A549 (cell line): Measurements from ENCODE around the gene RSRC2. TPM values are rescaled to one million over a fixed set of nuclear protein-coding genes. Genes with fewer than 3 reads are reported as not detected.

Experiments
- ATAC-seq, 2 experiments: fragments of 200-7000 bp in 1 of 2; fragments of >200 bp in 1 of 2; cut with Nextera tagmentation in 1 of 2; cut with Tn5 transposase in 1 of 2; 3 replicates each; pipeline versions ENCODE4 v1.8.0 to v1.9.1; 2018 to 2020; ENCODE audit warnings: mild to moderate bottlenecking in 1 of 2, moderate library complexity in 1 of 2
- CTCF ChIA-PET: fragments of 300-600 bp; sonication (Branson Sonifier 250); formaldehyde crosslinking; extraction: SDS; loops from one replicate; lab custom pipeline; 2021; ENCODE audit warnings: antibody characterized with exemption, inconsistent platforms; lab: Yijun Ruan, JAX
- POLR2A ChIA-PET: fragments of 350-600 bp; formaldehyde crosslinking; extraction: SDS; loops from one replicate; lab custom pipeline; 2021; ENCODE audit warnings: antibody characterized with exemption, inconsistent platforms; lab: Yijun Ruan, JAX
- DNase-seq, 2 experiments: peaks; one replicate each; pipeline versions ENCODE4 v3.0.0 to v3.0.0-alpha.2; 2011 to 2016; ENCODE audit warnings: low read depth in 1 of 2, low spot score in 1 of 2
- FAIRE-seq: peaks from 2 replicates; lab custom pipeline; 2011; peaks lifted over from hg19 to GRCh38; lab: Jason Lieb, UNC
- H3K27ac ChIP-seq, 2 experiments: fragments of >200 bp; sonication (Bioruptor Twin); formaldehyde crosslinking; 3 replicates each; pipeline ENCODE4 v1.5.1; 2016 to 2017
- H3K4me1 ChIP-seq: fragments of >200 bp; sonication (Bioruptor Twin); formaldehyde crosslinking; 3 replicates; pipeline ENCODE4 v1.6.1; 2016
- H3K4me2 ChIP-seq: fragments of >200 bp; sonication (Bioruptor Twin); formaldehyde crosslinking; 3 replicates; pipeline ENCODE4 v1.6.1; 2016
- H3K4me3 ChIP-seq: fragments of >200 bp; sonication (Bioruptor Twin); formaldehyde crosslinking; 3 replicates; pipeline ENCODE4 v1.5.1; 2016
- H3K9me3 ChIP-seq: fragments of >200 bp; sonication (Bioruptor Twin); formaldehyde crosslinking; 3 replicates; pipeline ENCODE4 v1.6.1; 2016
- BHLHE40 ChIP-seq: IDR thresholded peaks from 2 replicates; pipeline ENCODE4 v1.6.1; 2012; ENCODE audit warnings: low read depth, low read length, inconsistent platforms
- CBX2 ChIP-seq: fragments of 200-600 bp; sonication (generic); IDR thresholded peaks from 2 replicates; pipeline ENCODE4 v1.6.1; 2016; ENCODE audit warnings: low read depth, mild to moderate bottlenecking, borderline replicate concordance
- ESRRA ChIP-seq: fragments of 150-350 bp; IDR thresholded peaks from 2 replicates; pipeline ENCODE4 v1.6.1; 2014; ENCODE audit warnings: mild to moderate bottlenecking, low read length, borderline replicate concordance
- FOXS1 ChIP-seq: fragments of 250-450 bp; sonication (Bioruptor Pico); IDR thresholded peaks from 2 replicates; pipeline ENCODE4 v1.5.0; 2020; ENCODE audit warnings: mild to moderate bottlenecking, moderate library complexity
- HDAC2 ChIP-seq: fragments of 200-600 bp; sonication (generic); IDR thresholded peaks from 2 replicates; pipeline ENCODE4 v1.6.1; 2016
- HES2 ChIP-seq: fragments of >200 bp; sonication (Bioruptor Twin); formaldehyde crosslinking; IDR thresholded peaks from 2 replicates; pipeline ENCODE4 v1.6.1; 2016
- HMGXB4 ChIP-seq: fragments of 250-450 bp; sonication (Bioruptor Pico); IDR thresholded peaks from 2 replicates; pipeline ENCODE4 v1.5.0; 2021; ENCODE audit warnings: mild to moderate bottlenecking, moderate library complexity, borderline replicate concordance
- HOXA7 ChIP-seq: fragments of 250-450 bp; sonication (Bioruptor Pico); IDR thresholded peaks from 2 replicates; pipeline ENCODE4 v1.5.0; 2020; ENCODE audit warnings: mild to moderate bottlenecking, moderate library complexity
- MAFK ChIP-seq: fragments of 450-650 bp; IDR thresholded peaks from 2 replicates; pipeline ENCODE4 v1.6.1; 2014; ENCODE audit not compliant: partially characterized antibody
- MAZ ChIP-seq: fragments of 150-350 bp; IDR thresholded peaks from 2 replicates; pipeline ENCODE4 v1.6.1; 2014; ENCODE audit warnings: antibody characterized with exemption, low read depth, low read length, borderline replicate concordance
- MYC ChIP-seq: IDR thresholded peaks from 2 replicates; pipeline ENCODE4 v1.6.1; 2012; ENCODE audit warnings: mild to moderate bottlenecking, inconsistent platforms, low read length, improper control_type of control experiment, borderline replicate concordance
- NPAS2 ChIP-seq: fragments of 250-450 bp; sonication (Bioruptor Pico); IDR thresholded peaks from 2 replicates; pipeline ENCODE4 v1.8.0; 2022; ENCODE audit warnings: mild to moderate bottlenecking, moderate library complexity, borderline replicate concordance
- POLR2A ChIP-seq: IDR thresholded peaks from 2 replicates; pipeline ENCODE4 v1.6.1; 2012; ENCODE audit warnings: mild to moderate bottlenecking, low read length
- RFX5 ChIP-seq: fragments of 450-650 bp; IDR thresholded peaks from 2 replicates; pipeline ENCODE4 v1.7.1; 2014; ENCODE audit warnings: antibody characterized with exemption, mild to moderate bottlenecking, moderate library complexity
- RNF2 ChIP-seq: fragments of 200-600 bp; sonication (generic); IDR thresholded peaks from 2 replicates; pipeline ENCODE4 v1.6.1; 2016; ENCODE audit warnings: low read depth, mild to moderate bottlenecking, antibody characterized with exemption, moderate library complexity, borderline replicate concordance
- SMC3 ChIP-seq: fragments of >200 bp; sonication (Bioruptor Twin); formaldehyde crosslinking; IDR thresholded peaks from 3 replicates; pipeline ENCODE4 v1.6.1; 2018; ENCODE audit warnings: inconsistent platforms
- TP53 ChIP-seq: fragments of 250-450 bp; sonication (Bioruptor Pico); IDR thresholded peaks from 2 replicates; pipeline ENCODE4 v1.5.0; 2021; ENCODE audit warnings: mild to moderate bottlenecking, moderate library complexity
- USF2 ChIP-seq: fragments of 450-650 bp; IDR thresholded peaks from 2 replicates; pipeline ENCODE4 v1.6.1; 2014; ENCODE audit warnings: antibody characterized with exemption
- ZSCAN20 ChIP-seq: fragments of 250-450 bp; sonication (Bioruptor Pico); IDR thresholded peaks from 2 replicates; pipeline ENCODE4 v1.8.0; 2022; ENCODE audit warnings: mild to moderate bottlenecking, moderate library complexity
- WGBS: methylation state at CpG from one replicate; pipeline ENCODE4 v1.1.6; 2017; ENCODE audit errors: missing lambda C conversion rate; 5-methylcytosine and 5-hydroxymethylcytosine counted together
- polyA plus RNA-seq, 4 experiments: library from polyadenylated mRNA; depleted of rRNA in 3 of 4; stranded (reverse); fragments of >200 nt; fragmentation: RNase III in 1 of 4; extraction: RNeasy Plus Mini Kit Qiagen cat#74134 plus additional on column Dnase treatment in 1 of 4; gene quantifications; 2 replicates in 3 of 4; 3 replicates in 1 of 4; pipeline ENCODE4 v1.2.3, GENCODE V29; 2011 to 2017
- TF ChIP-seq, protein P1 (sequence below): IDR thresholded peaks from 2 replicates; pipeline ENCODE4 v1.6.1; 2012; ENCODE audit warnings: low read depth, borderline replicate concordance

Gene RSRC2
- polyA plus RNA-seq, 2 of the 4 experiments (the other 2 are of a cell fraction), result 72.8 to 83.3 TPM

GRCh38 chr12:122474324-122474716 is 52.4 kb downstream of the RSRC2 start:
- no peak overlapping the region for H3K27ac ChIP-seq
- DNase-seq (no peak), ATAC-seq (no peak), FAIRE-seq (no peak)
- ChIA-PET POLR2A (interaction anchor here (0.6 kb wide), 2 partner anchors 35 to 61 kb away, joined by 4 to 5 read pairs; no protein-coding TSS in a partner anchor), CTCF (interaction anchor here (0.7 to 6.9 kb wide), 4 partner anchors 9 to 139 kb away, joined by 3 to 162 read pairs (median 20); no protein-coding TSS in a partner anchor)
- TF ChIP-seq USF2 (no peak), RFX5 (no peak), ESRRA (no peak), MAFK (no peak), POLR2A (no peak), SMC3 (no peak), ZSCAN20 (CRISPR knock-in tag) (no peak), BHLHE40 (no peak), HES2 (no peak), FOXS1 (CRISPR knock-in tag) (no peak), HOXA7 (CRISPR knock-in tag) (no peak), TP53 (CRISPR knock-in tag) (no peak), HMGXB4 (CRISPR knock-in tag) (no peak)
- TF ChIP-seq, protein P1, sequence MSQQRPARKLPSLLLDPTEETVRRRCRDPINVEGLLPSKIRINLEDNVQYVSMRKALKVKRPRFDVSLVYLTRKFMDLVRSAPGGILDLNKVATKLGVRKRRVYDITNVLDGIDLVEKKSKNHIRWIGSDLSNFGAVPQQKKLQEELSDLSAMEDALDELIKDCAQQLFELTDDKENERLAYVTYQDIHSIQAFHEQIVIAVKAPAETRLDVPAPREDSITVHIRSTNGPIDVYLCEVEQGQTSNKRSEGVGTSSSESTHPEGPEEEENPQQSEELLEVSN, result no peak
- WGBS, result 90% methylated on average over 2 of the region's 2 CpGs
- no peak overlapping the region for H3K4me2 ChIP-seq
- peaks cover 6% of the 10 kb centered on the region for H3K4me1 ChIP-seq
- no peaks in the 10 kb centered on the region for H3K9me3 ChIP-seq
- H3K4me3 ChIP-seq, result no peak overlapping the region

GRCh38 chr12:122473543-122474323 is 53.0 kb downstream of the RSRC2 start:
- FAIRE-seq (no peak), DNase-seq (no peak), ATAC-seq (0 out of 6 replicates have a peak, but pooled peaks of 1 of the 2 experiments have one; percentile 35)
- H3K27ac ChIP-seq, result no peak overlapping the region
- WGBS, result 89% methylated on average over 19 of the region's 19 CpGs
- H3K4me3 ChIP-seq, result no peak overlapping the region
- CTCF ChIA-PET, result interaction anchor here (0.5 to 6.9 kb wide), 13 partner anchors 9 to 1055 kb away, joined by 3 to 162 read pairs (median 4); no protein-coding TSS in a partner anchor
- TF ChIP-seq RNF2, result no peak
- TF ChIP-seq HDAC2, result no peak
- no peak for TF ChIP-seq NPAS2 (CRISPR knock-in tag)
- no peak for TF ChIP-seq ZSCAN20 (CRISPR knock-in tag)
- TF ChIP-seq MYC, result no peak
- TF ChIP-seq CBX2, result no peak
- no peak for TF ChIP-seq MAZ
- H3K9me3 ChIP-seq, result no peaks in the 10 kb centered on the region
- H3K4me1 ChIP-seq, result peaks cover 6% of the 10 kb centered on the region
- no peak overlapping the region for H3K4me2 ChIP-seq
- POLR2A ChIA-PET, result interaction anchor here (0.6 to 1.1 kb wide), 4 partner anchors 34 to 248 kb away, joined by 3 to 5 read pairs (median 4); partner anchors contain the start of gene DIABLO
